Fibroblast of peridontal ligament (primary cell): Measurements from ENCODE around the gene CSK.

Experiments used
- DNase-seq: peaks from one replicate; pipeline ENCODE4 v3.0.0-alpha.2; 2010; ENCODE audit errors: extremely low read depth

The CSK gene

GRCh38 chr15:74826364-74826819, 44.5 kb downstream of the CSK start, which contains the start of gene CPLX3:
Gene CPLX3 (plus strand): TSS chr15:74826627. CDS start chr15:74826704, 77 bp downstream.
- no peak for DNase-seq

GRCh38 chr15:74826921-74827320, 45.0 kb downstream of the CSK start:
- DNase-seq: no peak

GRCh38 chr15:74827614-74828013, 45.7 kb downstream of the CSK start:
- no peak for DNase-seq

- DNase-seq: no peak
Measured at GRCh38 chr15:74828835-74829234, 47.0 kb downstream of the CSK start.

GRCh38 chr15:74829486-74829885, 47.6 kb downstream of the CSK start:
- DNase-seq: peak; percentile 18

GRCh38 chr15:74829991-74830390, 48.1 kb downstream of the CSK start:
- no peak for DNase-seq

- peak; percentile 17 for DNase-seq
Measured at GRCh38 chr15:74830868-74831267, 49.0 kb downstream of the CSK start.

- no peak for DNase-seq
Measured at GRCh38 chr15:74831813-74832495, 50.1 kb downstream of the CSK start.

GRCh38 chr15:74832826-74833225, 50.9 kb downstream of the CSK start:
- DNase-seq: no peak

- no peak for DNase-seq
Measured at GRCh38 chr15:74833376-74834107, 51.7 kb downstream of the CSK start.

GRCh38 chr15:74835312-74835823, 53.5 kb downstream of the CSK start:
- DNase-seq: peak; percentile 42

GRCh38 chr15:74836846-74837245, 55.0 kb downstream of the CSK start:
- DNase-seq: no peak

- DNase-seq: no peak
Measured at GRCh38 chr15:74837482-74838136, 55.7 kb downstream of the CSK start.

- no peak for DNase-seq
Measured at GRCh38 chr15:74838137-74838516, 56.2 kb downstream of the CSK start.

GRCh38 chr15:74838746-74839525, 57.1 kb downstream of the CSK start:
- no peak for DNase-seq

- no peak for DNase-seq
Measured at GRCh38 chr15:74839526-74840395, 57.9 kb downstream of the CSK start.

- no peak for DNase-seq
Measured at GRCh38 chr15:74840851-74841775, 59.2 kb downstream of the CSK start.

GRCh38 chr15:74841891-74842373, 60.1 kb downstream of the CSK start:
- no peak for DNase-seq
